Epithelial cell of esophagus (primary cell): ENCODE results near the gene ESRRA.

Experiments used
- DNase-seq: peaks from one replicate; pipeline ENCODE4 v3.0.0; 2010; ENCODE audit warnings: low read depth
- H3K4me3 ChIP-seq: 2 replicates; pipeline ENCODE4 v1.5.1; 2011; ENCODE audit warnings: mild to moderate bottlenecking, low read length, control low read depth
- TF ChIP-seq, protein P1 (sequence below): IDR thresholded peaks from 2 replicates; pipeline ENCODE4 v1.5.1; 2011; ENCODE audit warnings: low read depth, mild to moderate bottlenecking, low read length, control low read depth, inconsistent platforms; ENCODE audit not compliant: insufficient read depth; ENCODE audit errors: missing control alignments

The ESRRA gene

DNA sequence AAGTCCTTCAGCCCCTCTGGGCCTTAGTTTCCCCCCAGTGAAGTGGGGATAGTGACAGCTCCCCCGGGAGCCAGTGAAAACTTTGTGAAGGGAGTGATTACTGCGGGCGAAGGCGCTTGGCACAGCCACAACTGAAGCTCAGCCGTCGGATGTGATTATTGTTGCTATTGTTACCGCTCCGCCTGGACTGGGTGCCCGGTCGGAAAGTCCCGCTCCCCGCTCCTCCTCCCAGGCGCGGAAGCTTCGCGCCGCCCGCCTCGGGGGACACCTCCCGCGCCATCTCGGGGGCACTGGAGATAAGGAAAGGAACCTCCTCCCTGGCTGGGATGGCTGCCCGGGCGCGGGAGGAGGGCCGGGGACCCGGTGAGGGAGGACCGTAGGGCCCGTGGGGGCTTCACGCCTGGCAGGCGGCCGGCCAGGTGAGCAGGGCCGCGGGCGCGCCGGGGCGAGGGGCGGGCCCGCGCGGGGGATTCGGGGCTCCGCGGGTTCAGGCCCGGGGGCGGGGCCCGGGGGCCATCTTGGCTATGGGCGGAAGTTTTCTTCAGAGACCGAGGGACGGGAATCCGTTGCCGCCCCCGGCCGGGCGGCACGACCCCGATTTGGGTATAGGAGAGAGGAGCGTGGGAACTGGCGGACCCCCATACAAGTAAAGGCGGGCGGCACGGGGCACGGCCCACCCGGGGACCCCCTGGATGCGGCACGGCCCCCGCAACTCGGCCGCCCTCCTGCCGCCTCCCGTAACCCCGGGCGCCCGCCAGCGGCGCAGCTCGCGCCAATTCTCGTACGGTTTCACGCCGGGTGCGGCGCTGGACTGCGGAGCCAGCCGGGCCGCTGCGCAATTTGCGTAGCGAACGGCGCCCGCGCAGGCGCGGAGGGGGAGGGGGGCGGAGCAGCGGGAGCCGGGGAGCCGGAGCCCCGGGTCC, 20.1 kb upstream of the ESRRA start, which contains the start of gene GPR137:
TSS of gene GPR137 (plus strand) at position 887 of the 923 bp plus-strand sequence. CDS start 677 bp downstream, outside the sequence.
- TF ChIP-seq, protein P1, sequence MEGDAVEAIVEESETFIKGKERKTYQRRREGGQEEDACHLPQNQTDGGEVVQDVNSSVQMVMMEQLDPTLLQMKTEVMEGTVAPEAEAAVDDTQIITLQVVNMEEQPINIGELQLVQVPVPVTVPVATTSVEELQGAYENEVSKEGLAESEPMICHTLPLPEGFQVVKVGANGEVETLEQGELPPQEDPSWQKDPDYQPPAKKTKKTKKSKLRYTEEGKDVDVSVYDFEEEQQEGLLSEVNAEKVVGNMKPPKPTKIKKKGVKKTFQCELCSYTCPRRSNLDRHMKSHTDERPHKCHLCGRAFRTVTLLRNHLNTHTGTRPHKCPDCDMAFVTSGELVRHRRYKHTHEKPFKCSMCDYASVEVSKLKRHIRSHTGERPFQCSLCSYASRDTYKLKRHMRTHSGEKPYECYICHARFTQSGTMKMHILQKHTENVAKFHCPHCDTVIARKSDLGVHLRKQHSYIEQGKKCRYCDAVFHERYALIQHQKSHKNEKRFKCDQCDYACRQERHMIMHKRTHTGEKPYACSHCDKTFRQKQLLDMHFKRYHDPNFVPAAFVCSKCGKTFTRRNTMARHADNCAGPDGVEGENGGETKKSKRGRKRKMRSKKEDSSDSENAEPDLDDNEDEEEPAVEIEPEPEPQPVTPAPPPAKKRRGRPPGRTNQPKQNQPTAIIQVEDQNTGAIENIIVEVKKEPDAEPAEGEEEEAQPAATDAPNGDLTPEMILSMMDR: no peak
- H3K4me3 ChIP-seq: peak within 1 kb of the TSS; percentile 70
- peak; percentile 79 for DNase-seq

DNA sequence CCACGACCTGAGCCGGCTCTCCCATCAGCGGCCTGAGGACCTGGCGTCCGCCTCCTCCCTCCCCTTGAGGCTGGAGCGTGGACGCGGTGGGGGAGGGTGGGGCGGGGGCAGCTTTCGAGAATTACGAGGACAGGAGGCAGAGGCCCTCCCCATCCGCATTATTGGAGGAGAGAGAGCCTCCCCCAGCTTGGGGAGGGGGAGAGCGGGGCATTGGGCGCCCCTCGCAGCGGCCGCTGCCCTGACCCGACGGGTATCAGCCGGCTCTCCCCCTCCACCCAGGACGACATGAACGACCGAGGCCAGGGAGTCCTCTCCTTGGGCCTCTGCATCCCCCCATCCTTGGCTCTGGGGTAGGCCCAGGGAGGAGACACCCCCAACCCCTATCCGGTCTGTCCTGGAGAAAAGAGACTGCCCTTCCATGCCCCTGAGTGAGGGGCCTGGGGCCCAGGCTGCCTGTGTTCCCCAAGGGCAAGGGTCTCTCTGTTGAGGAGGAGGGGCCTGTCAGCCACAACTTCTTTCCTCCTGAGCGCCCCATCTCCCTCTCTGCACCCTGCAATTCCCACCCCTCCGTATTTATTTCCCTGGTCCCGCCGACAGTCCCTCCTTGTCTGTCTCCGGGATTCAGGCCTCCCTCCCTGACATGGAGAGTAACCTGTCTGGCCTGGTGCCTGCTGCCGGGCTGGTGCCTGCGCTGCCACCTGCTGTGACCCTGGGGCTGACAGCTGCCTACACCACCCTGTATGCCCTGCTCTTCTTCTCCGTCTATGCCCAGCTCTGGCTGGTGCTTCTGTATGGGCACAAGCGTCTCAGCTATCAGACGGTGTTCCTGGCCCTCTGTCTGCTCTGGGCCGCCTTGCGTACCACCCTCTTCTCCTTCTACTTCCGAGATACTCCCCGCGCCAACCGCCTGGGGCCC, 19.2 kb upstream of the ESRRA start:
- DNase-seq: no peak
- TF ChIP-seq, protein P1: no peak
- H3K4me3 ChIP-seq: peak overlapping the region; percentile 55

DNA sequence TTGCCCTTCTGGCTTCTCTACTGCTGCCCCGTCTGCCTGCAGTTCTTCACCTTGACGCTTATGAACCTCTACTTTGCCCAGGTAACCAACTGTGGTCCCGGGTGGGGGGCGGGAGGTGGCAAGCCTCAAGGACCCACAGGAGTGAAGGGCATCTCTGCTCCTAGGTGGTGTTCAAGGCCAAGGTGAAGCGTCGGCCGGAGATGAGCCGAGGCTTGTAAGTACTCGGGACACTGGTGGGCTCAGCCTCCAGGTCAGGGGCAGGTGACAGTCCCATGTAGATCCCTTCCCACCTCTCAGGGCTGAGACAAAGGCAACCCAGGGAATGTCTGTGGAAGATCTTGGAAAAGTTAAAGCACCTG, 18.5 kb upstream of the ESRRA start:
- H3K4me3 ChIP-seq: no peak overlapping the region
- no peak for DNase-seq
- TF ChIP-seq, protein P1: no peak

DNA sequence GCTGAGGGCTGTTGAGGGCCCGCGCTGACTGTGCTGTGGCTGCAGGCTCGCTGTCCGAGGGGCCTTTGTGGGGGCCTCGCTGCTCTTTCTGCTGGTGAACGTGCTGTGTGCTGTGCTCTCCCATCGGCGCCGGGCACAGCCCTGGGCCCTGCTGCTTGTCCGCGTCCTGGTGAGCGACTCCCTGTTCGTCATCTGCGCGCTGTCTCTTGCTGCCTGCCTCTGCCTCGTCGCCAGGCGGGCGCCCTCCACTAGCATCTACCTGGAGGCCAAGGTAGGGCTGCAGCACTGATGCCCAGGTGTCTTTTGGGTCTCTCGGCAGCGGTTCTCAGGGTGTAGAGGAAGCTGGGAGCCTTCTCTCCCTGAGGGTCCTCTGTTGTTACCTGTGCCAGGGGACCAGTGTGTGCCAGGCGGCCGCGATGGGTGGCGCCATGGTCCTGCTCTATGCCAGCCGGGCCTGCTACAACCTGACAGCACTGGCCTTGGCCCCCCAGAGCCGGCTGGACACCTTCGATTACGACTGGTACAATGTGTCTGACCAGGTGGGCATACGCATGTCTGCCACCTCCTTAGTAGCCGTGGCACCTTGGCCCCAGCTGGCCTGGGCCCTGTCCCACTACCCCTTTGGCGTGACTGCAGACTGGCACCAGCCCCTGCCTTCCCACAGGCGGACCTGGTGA, 17.5 kb upstream of the ESRRA start:
- no peak overlapping the region for H3K4me3 ChIP-seq
- TF ChIP-seq, protein P1: no peak
- no peak for DNase-seq

DNA sequence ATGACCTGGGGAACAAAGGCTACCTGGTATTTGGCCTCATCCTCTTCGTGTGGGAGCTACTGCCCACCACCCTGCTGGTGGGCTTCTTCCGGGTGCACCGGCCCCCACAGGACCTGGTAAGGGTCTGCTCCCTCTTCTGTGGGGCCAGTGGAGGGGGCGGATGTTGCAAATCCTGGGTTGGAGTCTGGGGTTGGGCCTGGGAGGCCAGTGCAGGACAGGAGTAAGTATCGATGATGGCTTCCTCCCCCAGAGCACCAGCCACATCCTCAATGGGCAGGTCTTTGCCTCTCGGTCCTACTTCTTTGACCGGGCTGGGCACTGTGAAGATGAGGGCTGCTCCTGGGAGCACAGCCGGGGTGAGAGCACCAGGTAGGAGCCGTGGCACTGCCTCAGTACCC, 17.0 kb upstream of the ESRRA start:
- TF ChIP-seq, protein P1: no peak
- no peak overlapping the region for H3K4me3 ChIP-seq
- DNase-seq: no peak

DNA sequence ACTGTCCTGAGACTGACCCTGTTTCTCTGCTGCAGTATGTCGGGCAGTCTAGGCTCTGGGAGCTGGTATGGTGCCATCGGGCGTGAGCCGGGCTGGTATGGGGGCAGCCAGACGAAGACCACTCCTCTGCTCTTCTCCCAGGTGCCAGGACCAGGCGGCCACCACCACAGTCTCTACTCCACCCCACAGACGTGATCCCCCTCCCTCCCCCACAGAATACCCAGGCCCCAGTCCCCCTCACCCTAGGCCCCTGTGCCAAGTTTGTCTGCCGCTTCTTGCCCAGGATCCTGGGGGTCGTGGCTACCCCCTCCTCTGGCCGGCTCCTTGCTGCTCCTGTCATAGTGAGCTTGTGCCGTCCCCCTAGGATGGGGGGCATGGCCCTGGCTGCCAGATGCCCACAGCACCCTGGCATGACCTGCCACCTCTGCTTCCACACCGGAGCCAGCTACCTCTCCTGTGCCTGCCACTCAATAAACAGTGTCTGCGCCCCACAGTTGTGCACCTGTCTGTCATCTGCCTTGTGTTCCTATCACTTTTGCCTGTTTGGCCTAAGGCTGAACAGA, 16.2 kb upstream of the ESRRA start:
- TF ChIP-seq, protein P1: no peak
- no peak for DNase-seq
- H3K4me3 ChIP-seq: no peak overlapping the region
